Activated CD4-positive, CD25-positive, alpha-beta regulatory T cell (primary cell): Measurements from ENCODE around the gene PCSK1.
"Not testable (repeated sequence)": the region's sequence is repeated elsewhere in the genome, so short reads cannot be mapped to it uniquely, and the experiment has no call there.

Experiments used
- DNase-seq, 4 experiments: peaks; one replicate each; lab custom pipeline; 2025; lab: John Stamatoyannopoulos, UW

Gene PCSK1

GRCh38 chr5:96426831-96427230 lies 6.2 kb downstream of the PCSK1 start:
- DNase-seq, result no peak

- DNase-seq, result no peak
Observed at GRCh38 chr5:96425443-96425842, 7.6 kb downstream of the PCSK1 start.

GRCh38 chr5:96415897-96416296 lies 17.2 kb downstream of the PCSK1 start:
- DNase-seq, result no peak

DNA sequence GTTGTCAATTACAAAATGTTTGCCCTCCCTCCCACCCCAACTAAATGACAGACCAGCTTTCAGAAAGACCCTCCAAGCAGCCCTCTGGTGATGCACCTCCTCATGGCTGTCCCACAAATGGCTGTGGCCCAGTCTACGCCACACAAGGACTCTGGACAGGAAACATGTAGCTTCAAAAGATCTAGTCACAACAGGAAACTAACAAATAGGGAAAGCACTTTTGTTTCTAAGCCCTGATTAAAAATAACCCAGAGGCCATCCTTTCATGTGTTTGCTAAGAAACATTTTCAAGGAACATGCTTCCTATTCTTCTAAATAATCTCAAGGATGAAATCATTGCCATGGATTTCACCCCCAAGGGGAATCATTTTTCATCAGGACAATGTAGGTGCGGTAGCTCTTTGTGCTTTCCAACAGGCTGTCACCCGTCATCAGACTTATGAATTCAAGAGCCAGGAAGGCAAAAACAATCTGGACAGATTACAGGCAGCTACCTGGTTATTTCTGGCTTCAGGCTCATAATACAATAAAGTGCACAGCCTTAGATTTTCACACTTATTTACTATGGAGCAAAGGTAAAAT lies 20.1 kb downstream of the PCSK1 start:
- no peak for DNase-seq

DNA sequence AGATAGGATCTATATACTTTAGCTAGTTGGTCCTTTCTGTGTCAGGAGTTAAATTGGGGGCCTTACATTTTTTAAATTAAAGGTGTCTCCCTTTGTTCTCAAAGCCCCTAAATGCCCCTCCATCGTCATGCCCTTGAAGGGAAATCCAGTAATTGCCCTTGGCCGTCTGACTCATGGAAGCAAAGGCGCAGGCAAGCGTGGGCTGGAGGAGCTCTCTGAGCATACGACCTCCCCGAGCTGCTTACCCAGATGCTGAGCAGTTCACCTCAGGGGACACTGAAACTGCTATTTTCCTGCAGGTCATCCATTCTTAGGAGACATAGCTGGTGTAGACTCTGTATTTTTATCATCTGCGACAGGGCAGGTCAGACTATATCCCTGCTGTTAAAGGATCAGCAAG lies 23.0 kb downstream of the PCSK1 start:
- no peak for DNase-seq

GRCh38 chr5:96408841-96409538 lies 24.1 kb downstream of the PCSK1 start:
- DNase-seq, result no peak

DNA sequence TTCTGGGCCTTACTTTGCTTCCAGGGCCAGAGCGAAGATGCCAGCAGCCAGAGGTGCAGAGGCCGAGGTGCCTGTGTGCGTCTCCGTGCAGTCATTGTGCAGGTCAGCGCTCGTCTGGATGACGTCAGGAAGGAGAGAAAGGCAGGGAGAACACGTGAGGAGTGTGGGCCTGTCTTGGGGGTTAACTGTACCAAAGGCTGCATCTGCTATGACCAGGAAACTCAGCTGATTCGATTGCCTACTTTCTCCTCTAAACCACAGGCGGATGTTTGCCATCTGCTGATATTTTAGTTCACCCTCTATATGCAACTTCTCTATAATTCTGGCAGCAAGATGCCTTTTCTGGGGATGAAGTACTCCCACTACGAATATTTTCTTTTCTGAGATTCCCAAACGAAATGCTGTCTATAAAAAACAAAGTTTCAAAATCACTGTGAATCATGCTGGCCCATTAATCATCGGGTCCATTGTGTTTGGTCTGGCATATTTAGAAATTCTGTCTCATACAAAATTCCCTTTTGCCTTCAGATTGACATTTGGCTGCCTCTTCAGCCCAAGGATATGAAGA lies 24.8 kb downstream of the PCSK1 start:
- no peak for DNase-seq

GRCh38 chr5:96407436-96407835 lies 25.6 kb downstream of the PCSK1 start:
- no peak for DNase-seq

DNA sequence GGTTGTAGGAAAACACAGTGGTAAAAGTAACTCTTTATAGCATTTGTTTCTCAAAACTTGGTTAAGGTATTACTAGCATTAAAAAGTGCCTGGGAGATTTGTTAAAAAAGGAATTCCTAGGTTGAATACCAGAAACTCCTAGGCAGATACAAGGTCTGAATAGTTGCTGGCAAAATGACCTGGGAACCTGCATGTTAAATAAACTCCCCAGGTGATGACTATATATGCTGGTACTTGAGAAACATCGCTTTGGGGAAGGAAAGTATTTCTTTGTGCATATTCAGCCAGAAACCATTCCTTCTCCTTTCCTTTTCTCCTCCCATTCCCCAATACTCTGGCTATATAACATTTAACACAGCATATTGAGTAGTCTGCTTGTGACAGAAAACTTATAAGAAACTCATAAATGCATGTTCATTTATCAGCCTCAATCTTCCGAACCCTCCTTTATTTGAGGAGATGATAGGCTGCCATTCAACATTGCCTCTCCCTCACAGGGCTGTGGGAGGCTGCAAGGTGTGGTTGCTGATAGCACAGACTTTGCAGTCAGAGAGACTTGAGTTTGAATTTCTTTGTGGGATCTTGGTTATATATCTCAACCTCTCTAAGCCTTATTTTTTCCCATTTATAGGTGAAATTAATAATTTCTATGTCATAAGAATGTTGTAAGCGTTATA lies 28.7 kb downstream of the PCSK1 start:
- no peak for DNase-seq

GRCh38 chr5:96402500-96402899 lies 30.5 kb downstream of the PCSK1 start:
- DNase-seq, result no peak

- no peak for DNase-seq
Observed at GRCh38 chr5:96396878-96397277, 36.2 kb downstream of the PCSK1 start.

DNA sequence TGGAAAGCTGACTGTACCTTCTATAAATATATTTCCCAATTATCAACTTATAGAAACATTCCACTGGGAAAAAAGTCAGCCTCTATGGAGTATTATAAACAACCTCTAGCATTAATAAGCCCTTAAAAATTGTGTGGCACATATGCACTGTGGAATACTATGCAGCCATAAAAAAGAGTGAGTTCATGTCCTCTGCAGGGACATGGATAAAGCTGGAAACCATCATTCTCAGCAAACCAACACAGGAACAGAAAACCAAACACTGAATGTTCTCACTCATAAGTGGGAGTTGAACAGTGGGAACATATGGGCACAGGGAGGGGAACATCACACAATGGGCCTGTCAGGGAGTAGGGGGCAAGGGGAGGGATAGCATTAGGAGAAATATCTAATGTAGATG lies 37.8 kb downstream of the PCSK1 start:
- DNase-seq, result not testable (repeated sequence)

DNA sequence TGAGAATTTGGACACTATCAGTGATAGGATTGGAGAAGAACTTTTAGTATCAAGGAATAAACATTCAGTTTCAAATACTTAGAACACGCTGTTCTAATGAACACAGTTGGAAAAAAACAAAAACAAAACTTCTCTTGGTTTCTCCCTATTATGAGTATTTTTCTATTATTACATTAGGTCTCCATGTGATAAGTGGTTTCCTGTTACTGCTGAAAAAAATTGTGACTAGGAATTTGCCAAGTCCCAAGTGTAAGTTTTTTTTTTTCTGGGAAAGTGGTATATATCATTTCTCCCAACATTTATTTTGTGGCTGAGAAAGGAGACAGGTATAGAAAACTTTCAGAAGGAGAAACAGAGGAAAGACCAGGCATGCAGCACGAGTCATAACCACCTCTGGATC lies 41.1 kb downstream of the PCSK1 start:
- DNase-seq, result no peak

DNA sequence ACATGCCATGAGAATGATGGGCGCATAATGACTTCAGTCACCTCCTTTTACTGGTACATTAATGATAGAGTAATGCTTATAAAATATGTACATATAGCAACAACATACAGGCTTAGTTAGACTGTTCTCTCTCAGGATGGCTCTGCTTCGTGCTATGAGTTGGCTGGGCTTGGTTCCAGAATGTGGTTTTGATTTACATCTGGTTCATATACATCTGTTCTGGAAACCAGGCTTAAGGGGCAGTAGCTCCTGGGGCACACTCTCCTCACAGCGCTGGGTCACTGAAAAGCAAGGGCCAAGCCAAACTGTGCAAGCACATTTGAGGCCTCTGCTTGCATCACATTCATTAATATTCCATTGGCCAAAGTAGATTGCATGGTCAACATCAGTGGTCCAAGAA lies 44.9 kb downstream of the PCSK1 start:
- DNase-seq, result no peak

DNA sequence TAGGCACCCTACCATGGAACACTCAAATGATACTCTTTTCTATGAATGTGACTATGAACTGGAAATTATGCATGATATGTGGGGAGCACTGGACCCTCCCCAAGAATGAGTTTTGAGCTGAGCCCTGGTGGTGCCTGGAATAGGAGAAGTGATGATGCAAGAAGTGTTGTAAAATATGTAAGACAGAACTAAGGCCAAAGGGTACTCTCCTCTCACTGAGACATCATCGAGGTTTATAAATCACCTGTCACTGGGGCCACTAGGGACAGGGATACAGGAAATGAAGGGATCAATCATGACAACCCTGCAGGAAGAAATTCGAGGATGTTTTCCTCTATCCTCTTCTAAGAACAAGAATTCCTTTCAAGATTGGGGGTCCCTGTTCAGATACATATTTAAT lies 45.4 kb downstream of the PCSK1 start:
- DNase-seq, result no peak

DNA sequence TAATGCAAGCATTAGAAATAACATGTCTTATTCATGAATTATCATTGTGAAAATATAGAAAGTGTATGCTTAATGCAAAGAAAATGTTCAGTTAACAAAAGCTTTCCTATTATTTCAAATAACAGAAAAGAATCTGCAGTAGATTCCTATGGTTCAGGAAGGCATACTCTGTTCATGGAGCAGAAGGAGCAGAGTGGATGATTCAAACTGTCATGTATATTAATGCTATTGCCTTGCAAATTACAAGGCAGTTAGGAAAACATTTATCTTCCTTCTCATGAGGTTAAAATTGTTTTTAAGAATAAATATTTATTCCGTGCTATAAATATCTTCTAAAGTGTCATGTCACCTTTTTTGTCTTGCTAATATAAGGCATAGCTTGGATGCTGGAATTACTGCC lies 47.5 kb downstream of the PCSK1 start:
- no peak for DNase-seq

- no peak for DNase-seq
Observed at GRCh38 chr5:96384353-96384752, 48.7 kb downstream of the PCSK1 start.

- no peak for DNase-seq
Observed at GRCh38 chr5:96381526-96381925, 51.5 kb downstream of the PCSK1 start.

DNA sequence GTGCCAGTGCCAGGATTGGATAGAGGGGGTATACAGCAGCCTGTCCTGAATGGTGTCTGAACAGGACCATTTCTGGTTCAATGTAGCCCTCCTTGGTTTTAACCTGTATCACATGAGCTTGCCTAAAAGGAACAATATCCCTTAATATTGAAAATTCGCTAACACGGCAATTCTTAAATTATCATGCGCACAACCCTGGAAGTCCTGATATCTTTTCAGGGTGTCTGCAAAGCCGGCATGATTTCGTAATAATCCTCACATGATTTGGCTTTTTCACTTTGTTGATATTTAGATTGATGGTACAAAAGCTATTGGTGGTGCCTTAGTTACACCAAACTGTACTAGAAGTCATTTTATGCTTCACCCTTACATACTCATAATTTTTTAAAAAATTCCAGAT lies 53.2 kb downstream of the PCSK1 start:
- no peak for DNase-seq

DNA sequence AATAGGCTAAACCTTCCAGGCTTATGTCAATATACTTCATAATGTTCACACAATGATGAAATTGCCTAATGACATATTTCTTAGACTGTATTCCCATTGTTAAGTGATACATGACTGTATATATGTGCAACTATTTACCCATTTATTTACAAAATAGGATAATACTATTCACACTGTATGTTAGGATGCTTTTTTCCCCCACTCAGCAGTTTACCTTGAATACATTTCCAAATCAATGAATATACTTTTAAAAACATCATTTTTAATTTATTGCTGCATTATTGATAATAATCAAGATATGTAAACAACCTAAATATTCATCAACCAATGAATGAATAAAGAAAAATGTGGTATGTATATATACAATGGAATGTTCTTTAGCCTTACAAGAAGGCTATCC lies 55.5 kb downstream of the PCSK1 start:
- DNase-seq, result no peak

GRCh38 chr5:96377167-96377566 lies 55.9 kb downstream of the PCSK1 start:
- no peak for DNase-seq

DNA sequence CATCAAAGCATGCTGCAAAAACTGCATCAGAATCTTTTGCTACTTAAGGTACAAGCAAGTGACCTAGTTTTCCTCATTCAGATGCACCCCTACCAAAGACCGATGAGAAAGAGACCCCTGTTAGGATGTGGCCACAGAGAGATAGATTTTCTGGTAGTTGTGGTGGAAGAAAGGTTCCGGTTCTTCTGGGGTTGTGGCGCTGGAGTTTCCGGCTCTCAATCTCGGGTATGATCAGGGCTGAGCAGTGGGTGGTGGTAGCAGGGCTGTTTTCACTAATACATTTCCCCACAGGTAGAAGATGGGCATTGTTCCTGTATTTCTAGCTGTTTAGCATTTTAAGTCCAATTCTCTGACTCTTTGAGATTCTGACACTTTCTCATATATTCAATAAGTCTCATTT lies 58.4 kb downstream of the PCSK1 start:
- DNase-seq, result no peak

- DNase-seq, result no peak
Observed at GRCh38 chr5:96373381-96373733, 59.7 kb downstream of the PCSK1 start.
